Glutamatergic neuron (in vitro differentiated cells): ENCODE measurements around the gene IKZF2. TPM values are rescaled to one million over a fixed set of nuclear protein-coding genes. Genes with fewer than 3 reads are reported as not detected.

ENCODE experiments used
- DNase-seq: peaks from one replicate; pipeline ENCODE4 v3.0.0; 2022
- H3K27ac Mint-ChIP-seq: one replicate; pipeline ENCODE4 v1.8.0; 2020; ENCODE audit warnings: mild to moderate bottlenecking, mixed read lengths, inconsistent platforms; ENCODE audit not compliant: unreplicated experiment
- H3K27me3 Mint-ChIP-seq: one replicate; pipeline ENCODE4 v1.8.0; 2020; ENCODE audit warnings: mild to moderate bottlenecking, moderate library complexity, mixed read lengths, inconsistent platforms; ENCODE audit not compliant: unreplicated experiment
- H3K36me3 Mint-ChIP-seq: one replicate; pipeline ENCODE4 v1.8.0; 2020; ENCODE audit warnings: mild to moderate bottlenecking, mixed read lengths, inconsistent platforms; ENCODE audit not compliant: unreplicated experiment
- H3K4me1 Mint-ChIP-seq: one replicate; pipeline ENCODE4 v1.8.0; 2020; ENCODE audit warnings: mild to moderate bottlenecking, low read depth, mixed read lengths, inconsistent platforms; ENCODE audit not compliant: unreplicated experiment
- H3K4me3 Mint-ChIP-seq: one replicate; pipeline ENCODE4 v1.8.0; 2020; ENCODE audit warnings: mild to moderate bottlenecking, mixed read lengths, inconsistent platforms; ENCODE audit not compliant: unreplicated experiment
- H3K9me3 Mint-ChIP-seq: one replicate; pipeline ENCODE4 v1.8.0; 2020; ENCODE audit warnings: mild to moderate bottlenecking, moderate library complexity, mixed read lengths, inconsistent platforms; ENCODE audit not compliant: unreplicated experiment
- total RNA-seq: library from RNA; stranded (reverse); fragmentation: NEBNext Ultra II Directional; extraction: Animal tissue kit (Norgen Biotek cat#: 25700); gene quantifications from one replicate; pipeline ENCODE4 v1.2.1, GENCODE V29; 2021; ENCODE audit not compliant: unreplicated experiment
- TF ChIP-seq, protein P1 (sequence below): fragments of 200-600 bp; sonication (generic); IDR thresholded peaks from one replicate; pipeline ENCODE4 v1.5.0; 2021; ENCODE audit not compliant: partially characterized antibody, unreplicated experiment

The IKZF2 gene
- total RNA-seq, 1 donor from 2014 or later = 1.8 TPM

DNA sequence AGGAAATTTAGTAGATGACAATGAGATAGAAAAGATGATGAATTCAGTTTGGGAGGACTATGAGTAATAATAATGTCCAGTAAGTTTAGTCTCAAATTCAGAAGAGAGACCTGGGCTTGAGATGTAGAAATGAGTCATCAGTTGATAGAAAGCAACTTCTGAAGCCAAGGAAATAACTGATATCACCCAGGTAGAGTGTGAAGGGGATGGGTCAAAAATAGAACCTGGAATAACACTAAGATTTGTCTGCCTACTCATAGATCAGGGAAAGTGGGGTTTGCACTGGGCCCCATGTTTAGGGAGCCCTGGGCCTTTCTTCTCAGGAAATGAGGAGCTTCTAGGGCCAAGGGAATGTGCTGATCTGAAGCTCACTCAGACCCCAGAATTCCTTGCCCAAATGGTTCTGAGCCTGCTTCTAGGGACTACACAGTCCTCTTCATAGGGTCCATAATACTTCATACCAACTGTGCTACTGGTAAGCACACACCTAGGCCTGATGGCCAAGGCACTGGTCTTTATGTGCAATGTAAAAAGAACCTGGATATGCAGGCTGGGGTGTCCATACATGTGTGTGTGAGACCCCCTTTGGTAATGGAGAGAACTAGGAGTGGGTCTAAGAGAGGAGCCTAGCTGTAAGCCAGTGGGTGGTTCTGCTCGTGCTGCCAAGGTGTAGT lies 141.2 kb downstream of the IKZF2 start:
- H3K27ac Mint-ChIP-seq = no peak overlapping the region
- TF ChIP-seq, protein P1, sequence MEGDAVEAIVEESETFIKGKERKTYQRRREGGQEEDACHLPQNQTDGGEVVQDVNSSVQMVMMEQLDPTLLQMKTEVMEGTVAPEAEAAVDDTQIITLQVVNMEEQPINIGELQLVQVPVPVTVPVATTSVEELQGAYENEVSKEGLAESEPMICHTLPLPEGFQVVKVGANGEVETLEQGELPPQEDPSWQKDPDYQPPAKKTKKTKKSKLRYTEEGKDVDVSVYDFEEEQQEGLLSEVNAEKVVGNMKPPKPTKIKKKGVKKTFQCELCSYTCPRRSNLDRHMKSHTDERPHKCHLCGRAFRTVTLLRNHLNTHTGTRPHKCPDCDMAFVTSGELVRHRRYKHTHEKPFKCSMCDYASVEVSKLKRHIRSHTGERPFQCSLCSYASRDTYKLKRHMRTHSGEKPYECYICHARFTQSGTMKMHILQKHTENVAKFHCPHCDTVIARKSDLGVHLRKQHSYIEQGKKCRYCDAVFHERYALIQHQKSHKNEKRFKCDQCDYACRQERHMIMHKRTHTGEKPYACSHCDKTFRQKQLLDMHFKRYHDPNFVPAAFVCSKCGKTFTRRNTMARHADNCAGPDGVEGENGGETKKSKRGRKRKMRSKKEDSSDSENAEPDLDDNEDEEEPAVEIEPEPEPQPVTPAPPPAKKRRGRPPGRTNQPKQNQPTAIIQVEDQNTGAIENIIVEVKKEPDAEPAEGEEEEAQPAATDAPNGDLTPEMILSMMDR = no peak

DNA sequence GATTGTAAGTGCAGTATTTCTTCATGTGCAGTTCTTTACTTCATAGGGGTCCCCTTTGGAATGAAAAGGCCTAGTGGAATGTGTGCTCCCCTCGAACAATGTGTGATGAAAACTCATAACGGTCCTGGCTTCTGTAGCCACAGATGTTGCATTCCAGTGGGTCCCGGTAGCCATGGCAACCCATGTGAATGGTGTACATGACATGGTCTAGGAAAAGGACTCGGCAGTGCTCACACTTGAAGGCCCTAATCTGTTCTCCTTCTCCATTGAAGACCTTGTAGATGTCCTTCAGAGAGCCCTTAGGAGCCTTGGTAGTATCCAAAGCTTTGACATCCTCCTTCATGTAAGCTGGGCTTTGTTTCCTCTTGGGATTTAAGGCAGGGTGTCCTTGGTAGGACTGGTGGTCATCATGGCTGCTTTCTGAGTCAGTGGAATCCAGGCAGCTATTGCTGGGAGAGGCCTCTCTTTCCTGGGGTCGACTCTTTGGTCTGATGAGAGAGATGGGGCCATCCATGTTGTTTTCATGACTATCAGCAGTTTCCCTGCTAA lies 144.0 kb downstream of the IKZF2 start:
- Mint-ChIP-seq H3K9me3 (no peaks in the 10 kb centered on the region), H3K4me1 (no peaks in the 10 kb centered on the region), H3K27ac (no peak overlapping the region), H3K27me3 (no peaks in the 10 kb centered on the region), H3K4me3 (no peak overlapping the region), H3K36me3 (no peaks in the 10 kb centered on the region)
- TF ChIP-seq, protein P1 = no peak
- no peak for DNase-seq

More for the DNA sequence above, 141.2 kb downstream of the IKZF2 start:
- Mint-ChIP-seq H3K27me3 (no peaks in the 10 kb centered on the region), H3K4me3 (no peak overlapping the region), H3K4me1 (no peaks in the 10 kb centered on the region), H3K9me3 (no peaks in the 10 kb centered on the region), H3K36me3 (no peaks in the 10 kb centered on the region)
- DNase-seq = no peak

DNA sequence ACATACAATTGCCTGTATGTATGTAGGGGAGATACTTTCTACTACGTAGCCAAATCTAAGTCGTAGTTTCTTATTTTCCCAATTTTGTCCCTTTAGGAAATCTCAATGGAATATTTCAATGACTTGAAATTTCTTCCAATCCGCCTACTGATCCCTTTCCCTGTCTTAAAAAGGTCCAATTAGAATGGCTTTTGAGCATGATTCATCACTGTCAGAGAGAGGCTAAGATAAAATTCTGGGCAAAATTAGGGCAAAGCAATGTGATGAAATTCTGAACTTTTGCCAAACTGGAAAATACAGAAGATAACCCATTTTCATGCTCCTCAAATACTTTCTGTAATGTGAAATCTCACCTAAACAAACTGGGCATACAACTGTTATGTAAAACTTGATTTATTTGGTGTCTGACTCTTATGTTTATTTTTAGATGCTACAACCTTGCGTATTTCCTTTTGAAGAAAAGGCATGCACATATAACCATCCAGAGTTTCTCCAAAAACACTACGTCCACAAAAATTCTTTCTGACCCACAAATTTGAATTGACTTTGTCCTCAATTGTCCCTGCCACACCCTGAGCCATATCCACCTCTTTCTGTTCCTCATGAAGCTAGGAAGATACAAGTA lies 147.1 kb downstream of the IKZF2 start:
- Mint-ChIP-seq H3K9me3 (no peaks in the 10 kb centered on the region), H3K36me3 (no peaks in the 10 kb centered on the region), H3K4me3 (no peak overlapping the region), H3K27ac (no peak overlapping the region), H3K4me1 (no peaks in the 10 kb centered on the region), H3K27me3 (no peaks in the 10 kb centered on the region)
- DNase-seq = no peak
- TF ChIP-seq, protein P1 = no peak

DNA sequence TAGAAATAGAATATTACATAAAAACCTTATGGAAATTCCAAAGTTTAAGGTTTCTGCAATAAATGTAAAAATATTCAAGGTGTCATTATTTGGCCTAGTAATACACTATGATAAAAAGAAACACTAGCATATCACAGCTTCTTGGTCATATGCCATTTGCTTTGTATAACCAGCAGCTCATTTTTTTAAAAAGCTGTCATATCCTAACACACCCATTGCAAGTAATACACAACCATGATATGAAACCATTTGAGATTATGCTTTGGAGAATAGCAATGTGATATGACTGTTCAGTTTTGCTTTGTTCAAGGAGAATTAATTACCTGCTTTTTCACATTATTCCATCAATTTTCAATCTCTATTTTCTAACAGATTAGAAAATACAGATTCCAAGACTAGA lies 149.0 kb downstream of the IKZF2 start:
- Mint-ChIP-seq H3K4me1 (no peaks in the 10 kb centered on the region), H3K4me3 (no peak overlapping the region), H3K36me3 (no peaks in the 10 kb centered on the region), H3K27ac (no peak overlapping the region), H3K9me3 (no peaks in the 10 kb centered on the region), H3K27me3 (no peaks in the 10 kb centered on the region)
- TF ChIP-seq, protein P1 = no peak
- no peak for DNase-seq
